GM18498 (cell line): ENCODE measurements around the gene H2BW1.
"Not testable (repeated sequence)": the region's sequence is repeated elsewhere in the genome, so short reads cannot be mapped to it uniquely, and the experiment has no call there.

Source experiments
- ATAC-seq: cut with Tn5 transposase; IDR thresholded peaks from one replicate; pipeline ENCODE4 v1.9.1; 2021; ENCODE audit warnings: mild to moderate bottlenecking, moderate library complexity; ENCODE audit not compliant: unreplicated experiment

Gene H2BW1

GRCh38 chrX:104013606-104014005 lies at the start of gene H2BW1:
Gene H2BW1 (minus strand): TSS chrX:104013708. CDS start chrX:104013576, 132 bp downstream.
- no peak for ATAC-seq

- not testable (repeated sequence) for ATAC-seq
Measured at GRCh38 chrX:104062636-104063035, 49.1 kb upstream of the H2BW1 start.

GRCh38 chrX:104054956-104055355 lies 41.4 kb upstream of the H2BW1 start:
- not testable (repeated sequence) for ATAC-seq

- no peak for ATAC-seq
Measured at GRCh38 chrX:104047171-104047570, 33.7 kb upstream of the H2BW1 start.

- ATAC-seq: no peak
Measured at GRCh38 chrX:104045642-104046041, 32.1 kb upstream of the H2BW1 start.

GRCh38 chrX:104041003-104041402 lies 27.5 kb upstream of the H2BW1 start:
- ATAC-seq: no peak

GRCh38 chrX:104039689-104040505 lies 26.4 kb upstream of the H2BW1 start, which contains the start of gene H2BW2:
Gene H2BW2 (plus strand): TSS chrX:104039956. CDS start chrX:104039995, 39 bp downstream.
- ATAC-seq: no peak

GRCh38 chrX:104018126-104018525 lies 4.6 kb upstream of the H2BW1 start:
- ATAC-seq: no peak

GRCh38 chrX:104015576-104015975 lies 2.1 kb upstream of the H2BW1 start:
- ATAC-seq: not testable (repeated sequence)

GRCh38 chrX:104013158-104013557 lies 350 bp downstream of the H2BW1 start:
- no peak for ATAC-seq

GRCh38 chrX:104008831-104009230 lies 4.7 kb downstream of the H2BW1 start:
- no peak for ATAC-seq

GRCh38 chrX:103999234-103999633 lies 14.3 kb downstream of the H2BW1 start:
- ATAC-seq: peak; percentile 82

GRCh38 chrX:103983508-103983907 lies 30.0 kb downstream of the H2BW1 start:
- not testable (repeated sequence) for ATAC-seq

- peak; percentile 99 for ATAC-seq
Measured at GRCh38 chrX:103962411-103963278, 50.9 kb downstream of the H2BW1 start, which contains the start of gene TMSB15B. Gene TMSB15B (plus strand): TSS chrX:103962627.
